Common myeloid progenitor, CD34-positive (primary cell): ENCODE data around the gene ARHGAP22.

Source experiments
- CTCF ChIA-PET: fragments of 350-600 bp; sonication (Branson Sonifier 250); formaldehyde crosslinking; loops from one replicate; lab custom pipeline; 2021; ENCODE audit warnings: antibody characterized with exemption; lab: Charles Lee
- POLR2A ChIA-PET: fragments of 350-600 bp; sonication (Branson Sonifier 250); formaldehyde crosslinking; loops from one replicate; lab custom pipeline; 2021; ENCODE audit warnings: antibody characterized with exemption; lab: Charles Lee
- DNase-seq, 3 donors: peaks; one replicate each; pipeline versions ENCODE4 v3.0.0 to v3.0.0-alpha.2; 2013
- H3K27ac ChIP-seq, 2 experiments: 1 replicate in 1 of 2; 2 replicates in 1 of 2; pipeline ENCODE4 v1.7.0; 2013; ENCODE audit warnings: inconsistent platforms in 2 of 2, low read length in 2 of 2, mild to moderate bottlenecking in 2 of 2, low read depth in 1 of 2, moderate library complexity in 1 of 2; ENCODE audit not compliant: severe bottlenecking in 2 of 2, insufficient read depth in 1 of 2, poor library complexity in 1 of 2
- H3K27me3 ChIP-seq, 5 experiments: replicated peaks in 2 of 5; 1 replicate in 3 of 5; 2 replicates in 2 of 5; pipeline versions ENCODE4 v1.6.1 to v1.7.0; 2013; ENCODE audit warnings: low read length in 4 of 5, mild to moderate bottlenecking in 2 of 5, moderate library complexity in 2 of 5, inconsistent platforms in 1 of 5; ENCODE audit not compliant: insufficient read depth in 5 of 5, control insufficient read depth in 4 of 5
- H3K36me3 ChIP-seq, 4 experiments: 1 replicate in 2 of 4; 2 replicates in 2 of 4; pipeline versions ENCODE4 v1.6.1 to v1.7.0; 2013; ENCODE audit warnings: low read length in 3 of 4, control low read depth in 1 of 4, mild to moderate bottlenecking in 1 of 4; ENCODE audit not compliant: control insufficient read depth in 4 of 4, insufficient read depth in 4 of 4
- H3K4me1 ChIP-seq, 4 experiments: 1 replicate in 3 of 4; 2 replicates in 1 of 4; pipeline versions ENCODE4 v1.6.1 to v1.7.1; 2013; ENCODE audit warnings: low read length in 3 of 4, mild to moderate bottlenecking in 3 of 4, control low read depth in 1 of 4, inconsistent platforms in 1 of 4, moderate library complexity in 1 of 4; ENCODE audit not compliant: control insufficient read depth in 4 of 4, insufficient read depth in 4 of 4; ENCODE audit errors: control extremely low read depth in 1 of 4
- H3K4me3 ChIP-seq, 7 experiments: 1 replicate in 4 of 7; 2 replicates in 3 of 7; pipeline versions ENCODE4 v1.5.1 to v1.7.0; 2013; ENCODE audit warnings: mild to moderate bottlenecking in 7 of 7, low read length in 6 of 7, moderate library complexity in 6 of 7, inconsistent platforms in 2 of 7, low read depth in 2 of 7, control low read depth in 1 of 7; ENCODE audit not compliant: insufficient read depth in 4 of 7, control insufficient read depth in 1 of 7; ENCODE audit errors: extremely low read depth in 1 of 7
- H3K9me3 ChIP-seq, 5 experiments: 1 replicate in 4 of 5; 2 replicates in 1 of 5; pipeline versions ENCODE4 v1.6.1 to v1.7.1; 2013; ENCODE audit warnings: low read length in 4 of 5, mild to moderate bottlenecking in 2 of 5, inconsistent platforms in 1 of 5, low read depth in 1 of 5, moderate library complexity in 1 of 5; ENCODE audit not compliant: control insufficient read depth in 4 of 5, insufficient read depth in 2 of 5; ENCODE audit errors: control extremely low read depth in 1 of 5
- WGBS: methylation state at CpG from one replicate; pipeline ENCODE4 v1.1.5; 2013; ENCODE audit not compliant: insufficient coverage; 5-methylcytosine and 5-hydroxymethylcytosine counted together

Gene ARHGAP22

GRCh38 chr10:48501787-48502771, 102.8 kb downstream of the ARHGAP22 start:
- H3K4me3 ChIP-seq, result no peak overlapping the region
- DNase-seq, result no peak
- CTCF ChIA-PET, result interaction anchor here (1.1 to 32.7 kb wide), 6 partner anchors 20 to 137 kb away, joined by 4 to 615 read pairs (median 50); no protein-coding TSS in a partner anchor
- peaks cover 0 to 15% (median 7%) of the 10 kb centered on the region in 4 experiments for H3K36me3 ChIP-seq
- H3K4me1 ChIP-seq, result peaks cover 0 to 86% (median 74%) of the 10 kb centered on the region in 4 experiments
- WGBS, result 78% methylated on average over 5 of the region's 6 CpGs
- no peaks in the 10 kb centered on the region for H3K9me3 ChIP-seq
- peak overlapping the region in 1 of 2 experiments; percentile 60 for H3K27ac ChIP-seq
- no peaks in the 10 kb centered on the region for H3K27me3 ChIP-seq
- POLR2A ChIA-PET, result interaction anchor here (0.6 to 1.4 kb wide), 4 partner anchors 10 to 147 kb away, joined by 3 to 6 read pairs (median 3); no protein-coding TSS in a partner anchor

- POLR2A ChIA-PET, result interaction anchor here (0.6 to 1.4 kb wide), 2 partner anchors 9 to 19 kb away, joined by 3 to 6 read pairs; no protein-coding TSS in a partner anchor
- Histone ChIP-seq H3K36me3 (peaks cover 0 to 18% (median 10%) of the 10 kb centered on the region in 4 experiments), H3K27ac (no peak overlapping the region), H3K4me3 (no peak overlapping the region), H3K9me3 (no peaks in the 10 kb centered on the region), H3K4me1 (peaks cover 0 to 86% (median 78%) of the 10 kb centered on the region in 4 experiments), H3K27me3 (no peaks in the 10 kb centered on the region)
- CTCF ChIA-PET, result interaction anchor here (1.6 to 32.7 kb wide), 5 partner anchors 19 to 136 kb away, joined by 5 to 615 read pairs (median 96); no protein-coding TSS in a partner anchor
- no peak for DNase-seq
- WGBS, result 60% methylated on average over 1 of the region's 2 CpGs
These were observed 103.6 kb downstream of the ARHGAP22 start for GRCh38 chr10:48501226-48501625.

GRCh38 chr10:48500771-48501170, 104.1 kb downstream of the ARHGAP22 start:
- Histone ChIP-seq H3K27me3 (no peaks in the 10 kb centered on the region), H3K9me3 (no peaks in the 10 kb centered on the region), H3K4me1 (peaks cover 0 to 86% (median 78%) of the 10 kb centered on the region in 4 experiments), H3K36me3 (peaks cover 0 to 18% (median 10%) of the 10 kb centered on the region in 4 experiments), H3K4me3 (no peak overlapping the region), H3K27ac (no peak overlapping the region)
- WGBS, result 100% methylated on average over 3 of the region's 4 CpGs
- POLR2A ChIA-PET, result no interaction called here
- CTCF ChIA-PET, result interaction anchor here (0.9 to 32.7 kb wide), 6 partner anchors 9 to 137 kb away, joined by 3 to 615 read pairs (median 10); no protein-coding TSS in a partner anchor
- DNase-seq, result peak in 2 of 3 donors; percentile 27 to 35

GRCh38 chr10:48498940-48499510, 105.8 kb downstream of the ARHGAP22 start:
- ChIA-PET POLR2A (no interaction called here), CTCF (interaction anchor here (0.9 to 32.7 kb wide), 5 partner anchors 16 to 136 kb away, joined by 3 to 615 read pairs (median 15); no protein-coding TSS in a partner anchor)
- H3K27ac ChIP-seq, result no peak overlapping the region
- WGBS, result 73% methylated on average over 3 of the region's 11 CpGs
- peaks cover 2 to 86% (median 78%) of the 10 kb centered on the region in 4 experiments for H3K4me1 ChIP-seq
- no peak for DNase-seq
- H3K36me3 ChIP-seq, result peaks cover 0 to 16% (median 10%) of the 10 kb centered on the region in 4 experiments
- H3K4me3 ChIP-seq, result no peak overlapping the region
- no peaks in the 10 kb centered on the region for H3K27me3 ChIP-seq
- H3K9me3 ChIP-seq, result no peaks in the 10 kb centered on the region

- over 99% methylated on average over 11 of the region's 17 CpGs for WGBS
- Histone ChIP-seq H3K27ac (peak overlapping the region in 1 of 2 experiments; percentile 59), H3K4me3 (peak overlapping the region in 3 of 7 experiments; percentile 20 to 49 (median 24)), H3K36me3 (peaks cover 0 to 14% (median 8%) of the 10 kb centered on the region in 4 experiments), H3K9me3 (no peaks in the 10 kb centered on the region), H3K4me1 (peaks cover 4 to 87% (median 81%) of the 10 kb centered on the region in 4 experiments), H3K27me3 (no peaks in the 10 kb centered on the region)
- POLR2A ChIA-PET, result no interaction called here
- DNase-seq, result no peak
- CTCF ChIA-PET, result interaction anchor here (0.8 to 32.7 kb wide), 10 partner anchors 1 to 135 kb away, joined by 3 to 615 read pairs (median 5); no protein-coding TSS in a partner anchor
These were observed 106.8 kb downstream of the ARHGAP22 start for GRCh38 chr10:48497780-48498770.
